HCT116 (cell line): ENCODE measurements around the gene CAMK2G. TPM values are rescaled to one million over a fixed set of nuclear protein-coding genes. Genes with fewer than 3 reads are reported as not detected.

Experiments used
- ATAC-seq: fragments of 200-7000 bp; cut with Tn5 transposase; 2 replicates; pipeline ENCODE4 v1.9.1; 2020; ENCODE audit warnings: mild to moderate bottlenecking, moderate library complexity
- BruUV-seq: library from RNA; stranded (reverse); fragments of 400-500 nt; replicated peaks from 2 replicates; lab custom pipeline; 2021; lab: Mats Ljungman, UMichigan
- CTCF ChIA-PET: fragments of 300-600 bp; sonication (Branson Sonifier 250); formaldehyde crosslinking; loops from one replicate; lab custom pipeline; 2021; ENCODE audit warnings: antibody characterized with exemption; lab: Charles Lee
- POLR2A ChIA-PET: fragments of 300-600, 350-600 bp; sonication (Branson Sonifier 250); formaldehyde crosslinking; loops from one replicate; lab custom pipeline; 2021; ENCODE audit warnings: antibody characterized with exemption; lab: Charles Lee
- RAD21 ChIA-PET, 2 experiments: fragments of 300-600 bp; sonication (Branson Sonifier 250); formaldehyde crosslinking; loops; one replicate each; lab custom pipeline; 2023; ENCODE audit warnings: low total read pairs in 2 of 2; ENCODE audit not compliant: uncharacterized antibody in 2 of 2, unreplicated experiment in 2 of 2, low non-redundant PET in 1 of 2; lab: Charles Lee
- DNase-seq: peaks from one replicate; pipeline ENCODE4 v3.0.0-alpha.2; 2010; ENCODE audit warnings: low read depth, low spot score
- H2AFZ ChIP-seq: fragments of 200-600 bp; shearing (Covaris generic), sonication (generic); 2 replicates; pipeline ENCODE4 v1.6.1; 2017; ENCODE audit warnings: low read depth, mixed run types, mixed read lengths, antibody characterized with exemption, low read length; ENCODE audit not compliant: poor library complexity, severe bottlenecking
- H3K27ac ChIP-seq: 2 replicates; pipeline ENCODE4 v1.5.1; 2012; ENCODE audit warnings: low read depth, low read length
- H3K27me3 ChIP-seq: fragments of 200-600 bp; sonication (generic); 2 replicates; pipeline ENCODE4 v1.6.1; 2016; ENCODE audit warnings: mixed run types, low read length, mixed read lengths; ENCODE audit not compliant: insufficient read depth
- H3K36me3 ChIP-seq, 2 experiments: fragments of 200-500 bp in 1 of 2; fragments of 200-600 bp in 1 of 2; sonication (Bioruptor generic) in 1 of 2; sonication (generic) in 1 of 2; 2 replicates each; pipeline versions ENCODE4 v1.5.1 to v1.6.1; 2014 to 2016; ENCODE audit warnings: low read length in 2 of 2, inconsistent platforms in 1 of 2, mixed read lengths in 1 of 2, mixed run types in 1 of 2; ENCODE audit not compliant: insufficient read depth in 2 of 2, control insufficient read depth in 1 of 2
- H3K4me1 ChIP-seq, 2 experiments: fragments of 200-600 bp in 1 of 2; sonication (generic) in 1 of 2; 2 replicates each; pipeline versions ENCODE4 v1.5.1 to v1.6.1; 2012 to 2017; ENCODE audit warnings: low read length in 2 of 2, inconsistent platforms in 1 of 2, mild to moderate bottlenecking in 1 of 2, mixed read lengths in 1 of 2, mixed run types in 1 of 2, moderate library complexity in 1 of 2; ENCODE audit not compliant: insufficient read depth in 2 of 2, control insufficient read depth in 1 of 2
- H3K4me2 ChIP-seq: fragments of 200-600 bp; sonication (generic); 2 replicates; pipeline ENCODE4 v1.6.1; 2017; ENCODE audit warnings: mixed run types, low read length, mixed read lengths
- H3K4me3 ChIP-seq, 2 experiments: fragments of 200-600 bp in 1 of 2; sonication (generic) in 1 of 2; replicated peaks in 1 of 2; 2 replicates each; pipeline ENCODE4 v1.5.1; 2011 to 2016; ENCODE audit warnings: low read length in 2 of 2, control low read depth in 1 of 2, low read depth in 1 of 2, mild to moderate bottlenecking in 1 of 2, mixed read lengths in 1 of 2, mixed run types in 1 of 2
- H3K79me2 ChIP-seq: fragments of 200-600 bp; sonication (generic); 2 replicates; pipeline ENCODE4 v1.6.1; 2017; ENCODE audit warnings: mild to moderate bottlenecking, mixed run types, low read length, moderate library complexity, mixed read lengths; ENCODE audit not compliant: insufficient read depth
- H3K9ac ChIP-seq: fragments of 200-600 bp; sonication (generic); 2 replicates; pipeline ENCODE4 v1.6.1; 2016; ENCODE audit warnings: low read length, mixed read lengths
- H3K9me2 ChIP-seq: fragments of 200-600 bp; sonication (generic), shearing (Covaris generic); 2 replicates; pipeline ENCODE4 v1.6.1; 2017; ENCODE audit warnings: mixed run types, mild to moderate bottlenecking, moderate library complexity; ENCODE audit not compliant: insufficient read depth
- H3K9me3 ChIP-seq, 2 experiments: fragments of 200-500 bp in 1 of 2; fragments of 200-600 bp in 1 of 2; sonication (Bioruptor generic) in 1 of 2; sonication (generic) in 1 of 2; 2 replicates each; pipeline ENCODE4 v1.6.1; 2014 to 2017; ENCODE audit warnings: low read length in 2 of 2, mixed read lengths in 2 of 2, inconsistent platforms in 1 of 2, low read depth in 1 of 2, mild to moderate bottlenecking in 1 of 2, mixed run types in 1 of 2, moderate library complexity in 1 of 2; ENCODE audit not compliant: control insufficient read depth in 1 of 2, insufficient read depth in 1 of 2
- H4K20me1 ChIP-seq: fragments of 200-600 bp; sonication (generic), shearing (Covaris generic); 2 replicates; pipeline ENCODE4 v1.6.1; 2017; ENCODE audit warnings: mixed run types, mild to moderate bottlenecking, moderate library complexity; ENCODE audit not compliant: insufficient read depth
- CEBPB ChIP-seq: IDR thresholded peaks from 2 replicates; pipeline ENCODE4 v1.6.1; 2012; ENCODE audit warnings: low read depth
- ELF1 ChIP-seq: IDR thresholded peaks from 2 replicates; pipeline ENCODE4 v1.6.1; 2012; ENCODE audit warnings: low read depth, borderline replicate concordance
- EZH2 ChIP-seq: fragments of 200-600 bp; sonication (generic); IDR thresholded peaks from 2 replicates; pipeline ENCODE4 v1.6.1; 2017; ENCODE audit warnings: antibody characterized with exemption, mixed run types
- EZH2phosphoT487 ChIP-seq: fragments of 200-600 bp; IDR thresholded peaks from 2 replicates; pipeline ENCODE4 v1.6.1; 2018; ENCODE audit warnings: antibody characterized with exemption, borderline replicate concordance
- FOSL1 ChIP-seq: IDR thresholded peaks from 2 replicates; pipeline ENCODE4 v1.6.1; 2012; ENCODE audit warnings: low read depth
- JUND ChIP-seq: IDR thresholded peaks from 2 replicates; pipeline ENCODE4 v1.6.1; 2012
- POLR2A ChIP-seq: IDR thresholded peaks from 2 replicates; pipeline ENCODE4 v1.7.0; 2011; ENCODE audit warnings: borderline replicate concordance; ENCODE audit not compliant: insufficient read depth, insufficient read length; ENCODE audit errors: extremely low read depth
- POLR2AphosphoS5 ChIP-seq: IDR thresholded peaks from 2 replicates; pipeline ENCODE4 v1.6.1; 2011; ENCODE audit warnings: mild to moderate bottlenecking, low read depth, low read length, moderate library complexity
- RAD21 ChIP-seq: IDR thresholded peaks from 2 replicates; pipeline ENCODE4 v1.6.1; 2012; ENCODE audit warnings: low read depth, mild to moderate bottlenecking
- SRF ChIP-seq: IDR thresholded peaks from 2 replicates; pipeline ENCODE4 v1.6.1; 2012; ENCODE audit warnings: low read depth
- TCF7L2 ChIP-seq: IDR thresholded peaks from 2 replicates; pipeline ENCODE4 v1.7.0; 2011; ENCODE audit warnings: borderline replicate concordance, inconsistent platforms; ENCODE audit not compliant: insufficient read depth, insufficient read length; ENCODE audit errors: extremely low read depth
- YY1 ChIP-seq: IDR thresholded peaks from 2 replicates; pipeline ENCODE4 v1.6.1; 2011; ENCODE audit warnings: low read length, low read depth, moderate library complexity, mild to moderate bottlenecking; ENCODE audit not compliant: insufficient replicate concordance; ENCODE audit errors: extremely low read depth
- ZFX ChIP-seq: fragments of 450-650 bp; IDR thresholded peaks from 2 replicates; pipeline ENCODE4 v1.6.1; 2017
- ZNF274 ChIP-seq: fragments of 200-500 bp; sonication (Bioruptor generic); IDR thresholded peaks from 2 replicates; pipeline ENCODE4 v1.6.1; 2014; ENCODE audit warnings: mild to moderate bottlenecking, low read depth, low read length, inconsistent platforms
- intact Hi-C: fragments of 100-400 bp; cut with micrococcal nuclease; formaldehyde crosslinking; loops from 2 replicates; pipeline ENCODE4 v1.10.0; 2022
- total RNA-seq: library from RNA; stranded (reverse); gene quantifications from one replicate; pipeline ENCODE4 v1.2.1, GENCODE V29; 2021; ENCODE audit not compliant: unreplicated experiment
- TF ChIP-seq, protein P1 (sequence below): IDR thresholded peaks from 2 replicates; pipeline ENCODE4 v1.6.1; 2011; ENCODE audit warnings: mild to moderate bottlenecking, low read length, moderate library complexity; ENCODE audit not compliant: insufficient replicate concordance; ENCODE audit errors: extremely low read depth
- TF ChIP-seq, protein P2 (sequence below), 3 experiments: fragments of 200-600 bp in 1 of 3; sonication (generic) in 1 of 3; IDR thresholded peaks in 2 of 3; conservative IDR thresholded peaks in 1 of 3; 2 replicates each; pipeline ENCODE4 v1.5.1; 2012 to 2017; ENCODE audit warnings: low read depth in 2 of 3, low read length in 2 of 3, antibody characterized with exemption in 1 of 3, borderline replicate concordance in 1 of 3, control low read depth in 1 of 3, mild to moderate bottlenecking in 1 of 3, mixed read lengths in 1 of 3, mixed run types in 1 of 3, moderate library complexity in 1 of 3; ENCODE audit not compliant: insufficient read depth in 1 of 3
- TF ChIP-seq, protein P3 (sequence below): IDR thresholded peaks from 2 replicates; pipeline ENCODE4 v1.6.1; 2012; ENCODE audit warnings: low read depth
- TF ChIP-seq, protein P4 (sequence below): IDR thresholded peaks from 2 replicates; pipeline ENCODE4 v1.6.1; 2012

The CAMK2G gene
- total RNA-seq, 1 experiment from 2014 or later = 28.3 TPM

DNA sequence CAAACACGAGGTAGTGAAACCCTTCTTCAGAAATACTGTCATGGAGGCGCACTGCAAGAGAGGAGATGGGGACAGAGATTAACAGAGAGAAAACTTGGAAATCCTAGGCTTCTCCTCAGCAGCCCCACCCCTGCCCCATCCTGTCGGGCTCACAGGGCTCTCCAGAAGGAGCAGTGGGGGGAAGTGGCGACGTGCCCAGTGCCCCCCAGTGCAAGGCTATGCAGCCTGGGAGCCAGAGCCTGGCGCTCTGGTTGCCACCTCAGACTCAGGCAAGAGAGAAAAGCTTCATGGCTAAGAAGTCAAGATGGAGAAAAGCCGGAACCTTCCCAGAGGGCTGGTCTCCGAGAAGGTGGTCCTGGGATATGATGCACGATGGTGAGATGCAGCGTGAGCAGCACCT lies 21.2 kb downstream of the CAMK2G start:
- intact Hi-C loops = no loop called here

More for the DNA sequence above, 21.2 kb downstream of the CAMK2G start:
- peaks cover 4 to 16% of the 10 kb centered on the region in 2 experiments; a peak in 2 of 4 replicates for H3K36me3 ChIP-seq
- DNase-seq = no peak
- H3K27me3 ChIP-seq = no peaks in the 10 kb centered on the region
- no peak overlapping the region for H3K4me3 ChIP-seq
- TF ChIP-seq, protein P1, sequence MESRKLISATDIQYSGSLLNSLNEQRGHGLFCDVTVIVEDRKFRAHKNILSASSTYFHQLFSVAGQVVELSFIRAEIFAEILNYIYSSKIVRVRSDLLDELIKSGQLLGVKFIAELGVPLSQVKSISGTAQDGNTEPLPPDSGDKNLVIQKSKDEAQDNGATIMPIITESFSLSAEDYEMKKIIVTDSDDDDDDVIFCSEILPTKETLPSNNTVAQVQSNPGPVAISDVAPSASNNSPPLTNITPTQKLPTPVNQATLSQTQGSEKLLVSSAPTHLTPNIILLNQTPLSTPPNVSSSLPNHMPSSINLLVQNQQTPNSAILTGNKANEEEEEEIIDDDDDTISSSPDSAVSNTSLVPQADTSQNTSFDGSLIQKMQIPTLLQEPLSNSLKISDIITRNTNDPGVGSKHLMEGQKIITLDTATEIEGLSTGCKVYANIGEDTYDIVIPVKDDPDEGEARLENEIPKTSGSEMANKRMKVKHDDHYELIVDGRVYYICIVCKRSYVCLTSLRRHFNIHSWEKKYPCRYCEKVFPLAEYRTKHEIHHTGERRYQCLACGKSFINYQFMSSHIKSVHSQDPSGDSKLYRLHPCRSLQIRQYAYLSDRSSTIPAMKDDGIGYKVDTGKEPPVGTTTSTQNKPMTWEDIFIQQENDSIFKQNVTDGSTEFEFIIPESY = no peak
- no peak for TF ChIP-seq ZNF274
- no peak for TF ChIP-seq TCF7L2
- TF ChIP-seq SRF = no peak
- TF ChIP-seq POLR2AphosphoS5 = no peak
- no peak for TF ChIP-seq POLR2A
- TF ChIP-seq, protein P2, sequence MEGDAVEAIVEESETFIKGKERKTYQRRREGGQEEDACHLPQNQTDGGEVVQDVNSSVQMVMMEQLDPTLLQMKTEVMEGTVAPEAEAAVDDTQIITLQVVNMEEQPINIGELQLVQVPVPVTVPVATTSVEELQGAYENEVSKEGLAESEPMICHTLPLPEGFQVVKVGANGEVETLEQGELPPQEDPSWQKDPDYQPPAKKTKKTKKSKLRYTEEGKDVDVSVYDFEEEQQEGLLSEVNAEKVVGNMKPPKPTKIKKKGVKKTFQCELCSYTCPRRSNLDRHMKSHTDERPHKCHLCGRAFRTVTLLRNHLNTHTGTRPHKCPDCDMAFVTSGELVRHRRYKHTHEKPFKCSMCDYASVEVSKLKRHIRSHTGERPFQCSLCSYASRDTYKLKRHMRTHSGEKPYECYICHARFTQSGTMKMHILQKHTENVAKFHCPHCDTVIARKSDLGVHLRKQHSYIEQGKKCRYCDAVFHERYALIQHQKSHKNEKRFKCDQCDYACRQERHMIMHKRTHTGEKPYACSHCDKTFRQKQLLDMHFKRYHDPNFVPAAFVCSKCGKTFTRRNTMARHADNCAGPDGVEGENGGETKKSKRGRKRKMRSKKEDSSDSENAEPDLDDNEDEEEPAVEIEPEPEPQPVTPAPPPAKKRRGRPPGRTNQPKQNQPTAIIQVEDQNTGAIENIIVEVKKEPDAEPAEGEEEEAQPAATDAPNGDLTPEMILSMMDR (IDR thresholded peaks at IDR 0.05 in 2 of 3, conservative IDR thresholded peaks at IDR 0.05 in 1 of 3; ENCODE audit: borderline replicate concordance in 1 of 3, insufficient read depth in 1 of 3, low read depth in 2 of 3, low read length in 2 of 3) = no peak
- no peak for TF ChIP-seq FOSL1
- TF ChIP-seq JUND = no peak
- TF ChIP-seq YY1 = no peak
- TF ChIP-seq EZH2phosphoT487 = no peak
- no peak for TF ChIP-seq CEBPB
- TF ChIP-seq, protein P3, sequence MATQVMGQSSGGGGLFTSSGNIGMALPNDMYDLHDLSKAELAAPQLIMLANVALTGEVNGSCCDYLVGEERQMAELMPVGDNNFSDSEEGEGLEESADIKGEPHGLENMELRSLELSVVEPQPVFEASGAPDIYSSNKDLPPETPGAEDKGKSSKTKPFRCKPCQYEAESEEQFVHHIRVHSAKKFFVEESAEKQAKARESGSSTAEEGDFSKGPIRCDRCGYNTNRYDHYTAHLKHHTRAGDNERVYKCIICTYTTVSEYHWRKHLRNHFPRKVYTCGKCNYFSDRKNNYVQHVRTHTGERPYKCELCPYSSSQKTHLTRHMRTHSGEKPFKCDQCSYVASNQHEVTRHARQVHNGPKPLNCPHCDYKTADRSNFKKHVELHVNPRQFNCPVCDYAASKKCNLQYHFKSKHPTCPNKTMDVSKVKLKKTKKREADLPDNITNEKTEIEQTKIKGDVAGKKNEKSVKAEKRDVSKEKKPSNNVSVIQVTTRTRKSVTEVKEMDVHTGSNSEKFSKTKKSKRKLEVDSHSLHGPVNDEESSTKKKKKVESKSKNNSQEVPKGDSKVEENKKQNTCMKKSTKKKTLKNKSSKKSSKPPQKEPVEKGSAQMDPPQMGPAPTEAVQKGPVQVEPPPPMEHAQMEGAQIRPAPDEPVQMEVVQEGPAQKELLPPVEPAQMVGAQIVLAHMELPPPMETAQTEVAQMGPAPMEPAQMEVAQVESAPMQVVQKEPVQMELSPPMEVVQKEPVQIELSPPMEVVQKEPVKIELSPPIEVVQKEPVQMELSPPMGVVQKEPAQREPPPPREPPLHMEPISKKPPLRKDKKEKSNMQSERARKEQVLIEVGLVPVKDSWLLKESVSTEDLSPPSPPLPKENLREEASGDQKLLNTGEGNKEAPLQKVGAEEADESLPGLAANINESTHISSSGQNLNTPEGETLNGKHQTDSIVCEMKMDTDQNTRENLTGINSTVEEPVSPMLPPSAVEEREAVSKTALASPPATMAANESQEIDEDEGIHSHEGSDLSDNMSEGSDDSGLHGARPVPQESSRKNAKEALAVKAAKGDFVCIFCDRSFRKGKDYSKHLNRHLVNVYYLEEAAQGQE = no peak
- no peak for TF ChIP-seq EZH2
- no peak for TF ChIP-seq ELF1
- no peak for TF ChIP-seq RAD21
- TF ChIP-seq ZFX = no peak
- TF ChIP-seq, protein P4, sequence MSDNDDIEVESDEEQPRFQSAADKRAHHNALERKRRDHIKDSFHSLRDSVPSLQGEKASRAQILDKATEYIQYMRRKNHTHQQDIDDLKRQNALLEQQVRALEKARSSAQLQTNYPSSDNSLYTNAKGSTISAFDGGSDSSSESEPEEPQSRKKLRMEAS = no peak
- TF ChIP-seq, all 23 proteins: peak for 0
- Histone ChIP-seq H4K20me1 (no peaks in the 10 kb centered on the region), H3K9me3 (no peaks in the 10 kb centered on the region), H3K27ac (no peak overlapping the region), H3K79me2 (no peaks in the 10 kb centered on the region), H3K9ac (no peak overlapping the region), H2AFZ (no peak overlapping the region), H3K4me1 (peaks cover 0 to 4% of the 10 kb centered on the region in 2 experiments; a peak in 1 of 4 replicates), H3K9me2 (no peaks in the 10 kb centered on the region), H3K4me2 (no peak overlapping the region)
- ChIA-PET RAD21 (no interaction called here), CTCF (interaction anchor here (2.5 kb wide), 1 partner anchor 26 kb away, joined by 11 read pairs; no protein-coding TSS in a partner anchor), POLR2A (no interaction called here)
- no TSS peak for BruUV-seq
- ATAC-seq = no peak
